Central memory CD4-positive, alpha-beta T cell (primary cell): ENCODE results near the gene DEFB132.

Experiments used
- DNase-seq: peaks from one replicate; pipeline ENCODE4 v3.0.0; 2022

DEFB132 gene

GRCh38 chr20:266596-267562 is 9.4 kb downstream of the DEFB132 start:
- peak; percentile 77 for DNase-seq

GRCh38 chr20:270517-270916 is 13.0 kb downstream of the DEFB132 start:
- no peak for DNase-seq

GRCh38 chr20:271069-271468 is 13.5 kb downstream of the DEFB132 start:
- DNase-seq, result no peak

GRCh38 chr20:271528-271927 is 14.0 kb downstream of the DEFB132 start:
- no peak for DNase-seq

GRCh38 chr20:272718-273117 is 15.2 kb downstream of the DEFB132 start:
- no peak for DNase-seq

- DNase-seq, result no peak
Measured at GRCh38 chr20:273884-274283, 16.4 kb downstream of the DEFB132 start.

- DNase-seq, result no peak
Measured at GRCh38 chr20:275791-276190, 18.3 kb downstream of the DEFB132 start.

- no peak for DNase-seq
Measured at GRCh38 chr20:276620-277495, 19.3 kb downstream of the DEFB132 start.

GRCh38 chr20:277496-277781 is 19.9 kb downstream of the DEFB132 start:
- no peak for DNase-seq

GRCh38 chr20:278181-278580 is 20.7 kb downstream of the DEFB132 start:
- no peak for DNase-seq

- DNase-seq, result no peak
Measured at GRCh38 chr20:278607-279571, 21.4 kb downstream of the DEFB132 start.

GRCh38 chr20:284172-284571 is 26.6 kb downstream of the DEFB132 start:
- DNase-seq, result no peak

GRCh38 chr20:286508-286907 is 29.0 kb downstream of the DEFB132 start:
- DNase-seq, result no peak

- DNase-seq, result no peak
Measured at GRCh38 chr20:288956-289692, 31.6 kb downstream of the DEFB132 start.

- DNase-seq, result no peak
Measured at GRCh38 chr20:289693-290083, 32.2 kb downstream of the DEFB132 start.

- DNase-seq, result peak; percentile 75
Measured at GRCh38 chr20:290084-290831, 32.7 kb downstream of the DEFB132 start, which contains the start of gene C20orf96. Gene C20orf96, minus strand, starts transcription at chr20:290750. Its CDS starts 140 bp downstream, at chr20:290610.

GRCh38 chr20:294602-295001 is 37.1 kb downstream of the DEFB132 start:
- DNase-seq, result no peak

- no peak for DNase-seq
Measured at GRCh38 chr20:295804-296203, 38.3 kb downstream of the DEFB132 start.

GRCh38 chr20:297098-297924 is 39.8 kb downstream of the DEFB132 start, which contains the start of gene ZCCHC3:
Gene ZCCHC3, plus strand, starts transcription at chr20:297570. Its CDS starts 17 bp downstream, at chr20:297587.
- DNase-seq, result peak; percentile 82
